Measurements from ENCODE around the gene NUBPL.

- TF ChIP-seq CTCF (IDR thresholded peaks at IDR 0.05) (no peak), POLR2A (IDR thresholded peaks at IDR 0.05) (no peak)
Measured at GRCh38 chr14:31622060-31622459, 60.9 kb downstream of the NUBPL start.

Measured in lower leg skin (tissue), 3 donors.